C4-2B (cell line): ENCODE results near the gene TXNDC16.

Experiments
- H3K27ac ChIP-seq: fragments of 450-650 bp; 2 replicates; pipeline ENCODE4 v1.5.1; 2017
- CTCF ChIP-seq: fragments of 450-650 bp; conservative IDR thresholded peaks from 2 replicates; pipeline ENCODE4 v1.5.1; 2017; ENCODE audit warnings: mild to moderate bottlenecking
- ZFX ChIP-seq: fragments of 450-650 bp; IDR thresholded peaks from 2 replicates; pipeline ENCODE4 v1.6.1; 2017

The TXNDC16 gene

GRCh38 chr14:52552063-52552988 is at the start of gene TXNDC16, which contains the start of gene GPR137C:
TSS of gene TXNDC16 (minus strand) at chr14:52552505. CDS start at chr14:52543557, 8,948 bp downstream.
TSS of gene GPR137C (plus strand) at chr14:52552836. CDS start at chr14:52553148, 312 bp downstream.
- TF ChIP-seq CTCF (no peak), ZFX (peak; percentile 34; the same call in 1 of the 2 replicates)
- H3K27ac ChIP-seq, result peak within 1 kb of the TSS; percentile 74

- TF ChIP-seq ZFX (no peak), CTCF (no peak)
Observed at GRCh38 chr14:52599974-52600373, 47.7 kb upstream of the TXNDC16 start.

GRCh38 chr14:52598568-52598967 is 46.3 kb upstream of the TXNDC16 start:
- TF ChIP-seq ZFX (no peak), CTCF (no peak)

More at GRCh38 chr14:52599974-52600373, 47.7 kb upstream of the TXNDC16 start:
- no peak overlapping the region for H3K27ac ChIP-seq

GRCh38 chr14:52596861-52597260 is 44.6 kb upstream of the TXNDC16 start:
- no peak for TF ChIP-seq ZFX
- no peak for TF ChIP-seq CTCF
- no peak overlapping the region for H3K27ac ChIP-seq

More at GRCh38 chr14:52598568-52598967, 46.3 kb upstream of the TXNDC16 start:
- no peak overlapping the region for H3K27ac ChIP-seq

- TF ChIP-seq CTCF (no peak), ZFX (no peak)
- H3K27ac ChIP-seq, result no peak overlapping the region
Observed at GRCh38 chr14:52596320-52596719, 44.0 kb upstream of the TXNDC16 start.

- no peak overlapping the region for H3K27ac ChIP-seq
- TF ChIP-seq ZFX (no peak), CTCF (no peak)
Observed at GRCh38 chr14:52590318-52590717, 38.0 kb upstream of the TXNDC16 start.

GRCh38 chr14:52589646-52590045 is 37.3 kb upstream of the TXNDC16 start:
- H3K27ac ChIP-seq, result no peak overlapping the region

More at GRCh38 chr14:52589646-52590045, 37.3 kb upstream of the TXNDC16 start:
- TF ChIP-seq CTCF, result no peak
- TF ChIP-seq ZFX, result no peak
